GM18909 (cell line): ENCODE data around the gene ZMYND11.
A peak's percentile ranks its signal among the peaks of the same experiment; 100 is the strongest.

Experiments used
- ATAC-seq: cut with Tn5 transposase; IDR thresholded peaks from one replicate; pipeline ENCODE4 v1.9.1; 2021; ENCODE audit warnings: mild to moderate bottlenecking; ENCODE audit not compliant: unreplicated experiment, poor library complexity

Gene ZMYND11

GRCh38 chr10:135132-135600 is at the start of gene ZMYND11:
Gene ZMYND11 (plus strand): TSS chr10:135455. CDS start chr10:180013, 44,558 bp downstream.
- peak; percentile 44 for ATAC-seq

- ATAC-seq, result no peak
These were observed 49.2 kb upstream of the ZMYND11 start for GRCh38 chr10:86031-86430.

GRCh38 chr10:87177-88080 is 47.8 kb upstream of the ZMYND11 start:
- ATAC-seq, result no peak

GRCh38 chr10:88253-88652 is 47.0 kb upstream of the ZMYND11 start:
- no peak for ATAC-seq

GRCh38 chr10:89248-89647 is 46.0 kb upstream of the ZMYND11 start:
- no peak for ATAC-seq

GRCh38 chr10:90161-90560 is 45.1 kb upstream of the ZMYND11 start:
- ATAC-seq, result no peak

- ATAC-seq, result no peak
These were observed 43.9 kb upstream of the ZMYND11 start for GRCh38 chr10:91313-91712.

- no peak for ATAC-seq
These were observed 43.1 kb upstream of the ZMYND11 start for GRCh38 chr10:92153-92552.

GRCh38 chr10:92846-93245 is 42.4 kb upstream of the ZMYND11 start:
- no peak for ATAC-seq

GRCh38 chr10:94613-95012 is 40.6 kb upstream of the ZMYND11 start:
- no peak for ATAC-seq

GRCh38 chr10:95356-96115 is 39.7 kb upstream of the ZMYND11 start:
- no peak for ATAC-seq

GRCh38 chr10:96466-96865 is 38.8 kb upstream of the ZMYND11 start:
- ATAC-seq, result no peak

- ATAC-seq, result no peak
These were observed 30.8 kb upstream of the ZMYND11 start for GRCh38 chr10:104416-104815.

GRCh38 chr10:104862-105565 is 30.2 kb upstream of the ZMYND11 start:
- ATAC-seq, result no peak

GRCh38 chr10:105806-106205 is 29.4 kb upstream of the ZMYND11 start:
- ATAC-seq, result no peak

- ATAC-seq, result no peak
These were observed 28.5 kb upstream of the ZMYND11 start for GRCh38 chr10:106740-107139.

- no peak for ATAC-seq
These were observed 23.0 kb upstream of the ZMYND11 start for GRCh38 chr10:112246-112645.

- no peak for ATAC-seq
These were observed 10.4 kb upstream of the ZMYND11 start for GRCh38 chr10:124874-125273.

GRCh38 chr10:127612-128432 is 7.4 kb upstream of the ZMYND11 start:
- peak; percentile 91 for ATAC-seq

- no peak for ATAC-seq
These were observed 5.4 kb upstream of the ZMYND11 start for GRCh38 chr10:129810-130209.
